IMR-90 (cell line): ENCODE measurements around the gene TAGLN. TPM values are rescaled to one million over a fixed set of nuclear protein-coding genes. Genes with fewer than 3 reads are reported as not detected.
"Not testable (repeated sequence)": the region's sequence is repeated elsewhere in the genome, so short reads cannot be mapped to it uniquely, and the experiment has no call there.

ENCODE experiments used
- ATAC-seq: fragments of 200-7000 bp; cut with Tn5 transposase; 2 replicates; pipeline ENCODE4 v1.9.1; 2020; ENCODE audit warnings: low read depth, mild to moderate bottlenecking, moderate library complexity
- BruUV-seq: library from RNA; stranded (reverse); fragments of 400-500 nt; replicated peaks from 2 replicates; lab custom pipeline; 2021; lab: Mats Ljungman, UMichigan
- CTCF ChIA-PET: fragments of 300-600 bp; formaldehyde crosslinking; extraction: SDS; loops from one replicate; lab custom pipeline; 2021; ENCODE audit warnings: antibody characterized with exemption; lab: Yijun Ruan, JAX
- POLR2A ChIA-PET: fragments of 300-600 bp; sonication (Branson Sonifier 250); formaldehyde crosslinking; loops from one replicate; lab custom pipeline; 2022; ENCODE audit warnings: antibody characterized with exemption; ENCODE audit not compliant: unreplicated experiment; lab: Charles Lee
- DNase-seq: peaks from one replicate; pipeline ENCODE4 v3.0.0; 2013
- H2AFZ ChIP-seq: replicated peaks from 2 replicates; pipeline ENCODE3; 2013; ENCODE audit warnings: low read length, mild to moderate bottlenecking; ENCODE audit not compliant: poor library complexity
- H2AK5ac ChIP-seq: 2 replicates; pipeline ENCODE4 v1.6.1; 2013; ENCODE audit warnings: low read depth, low read length, inconsistent platforms
- H2AK9ac ChIP-seq: replicated peaks from 2 replicates; pipeline ENCODE3; 2013; ENCODE audit warnings: mild to moderate bottlenecking, low read depth, low read length, moderate library complexity; ENCODE audit not compliant: poor library complexity
- H2BK120ac ChIP-seq: 2 replicates; pipeline ENCODE4 v1.6.1; 2013; ENCODE audit warnings: low read depth, low read length, inconsistent platforms
- H2BK15ac ChIP-seq: 3 replicates; pipeline ENCODE4 v1.6.1; 2013; ENCODE audit warnings: low read depth, low read length, inconsistent platforms
- H2BK20ac ChIP-seq: 2 replicates; pipeline ENCODE4 v1.6.1; 2013; ENCODE audit warnings: low read depth, mild to moderate bottlenecking, inconsistent platforms, low read length, moderate library complexity
- H2BK5ac ChIP-seq: 2 replicates; pipeline ENCODE4 v1.6.1; 2013; ENCODE audit warnings: mild to moderate bottlenecking, low read depth, low read length, inconsistent platforms; ENCODE audit not compliant: poor library complexity, severe bottlenecking
- H3K14ac ChIP-seq: replicated peaks from 2 replicates; pipeline ENCODE4 v1.6.1; 2013; ENCODE audit warnings: low read depth, low read length, inconsistent platforms
- H3K18ac ChIP-seq: 2 replicates; pipeline ENCODE4 v1.6.1; 2013; ENCODE audit warnings: low read depth, low read length, control low read depth
- H3K23ac ChIP-seq: 2 replicates; pipeline ENCODE4 v1.6.1; 2013; ENCODE audit warnings: low read depth, low read length, inconsistent platforms
- H3K27ac ChIP-seq: 2 replicates; pipeline ENCODE4 v1.5.1; 2013; ENCODE audit warnings: mild to moderate bottlenecking, control low read depth, low read length; ENCODE audit not compliant: insufficient read depth
- H3K27me3 ChIP-seq: 2 replicates; pipeline ENCODE4 v1.6.1; 2013; ENCODE audit warnings: low read length; ENCODE audit not compliant: control insufficient read depth, insufficient read depth
- H3K36me3 ChIP-seq: 2 replicates; pipeline ENCODE4 v1.6.1; 2013; ENCODE audit warnings: low read length, mixed read lengths; ENCODE audit not compliant: control insufficient read depth, insufficient read depth
- H3K4ac ChIP-seq: 2 replicates; pipeline ENCODE4 v1.6.1; 2013; ENCODE audit warnings: low read depth, low read length, inconsistent platforms
- H3K4me1 ChIP-seq: 2 replicates; pipeline ENCODE4 v1.6.1; 2013; ENCODE audit warnings: low read length, mixed read lengths; ENCODE audit not compliant: control insufficient read depth, insufficient read depth
- H3K4me2 ChIP-seq: 2 replicates; pipeline ENCODE4 v1.6.1; 2013; ENCODE audit warnings: low read depth, mild to moderate bottlenecking, control low read depth, low read length, moderate library complexity
- H3K4me3 ChIP-seq: 2 replicates; pipeline ENCODE4 v1.5.1; 2013; ENCODE audit warnings: low read depth, mild to moderate bottlenecking, control low read depth, low read length, moderate library complexity; ENCODE audit not compliant: insufficient read depth
- H3K56ac ChIP-seq: 2 replicates; pipeline ENCODE4 v1.6.1; 2013; ENCODE audit warnings: low read length, inconsistent platforms; ENCODE audit not compliant: insufficient read depth; ENCODE audit errors: extremely low read depth
- H3K79me1 ChIP-seq, 2 experiments: 2 replicates each; pipeline ENCODE4 v1.6.1; 2013; ENCODE audit warnings: low read length in 2 of 2, inconsistent platforms in 1 of 2, low read depth in 1 of 2
- H3K9ac ChIP-seq: 2 replicates; pipeline ENCODE4 v1.6.1; 2013; ENCODE audit warnings: low read depth, low read length, control low read depth
- H3K9me1 ChIP-seq: 2 replicates; pipeline ENCODE4 v1.6.1; 2013; ENCODE audit warnings: low read length, inconsistent platforms; ENCODE audit not compliant: insufficient read depth
- H3K9me3 ChIP-seq: 2 replicates; pipeline ENCODE4 v1.6.1; 2013; ENCODE audit warnings: low read length; ENCODE audit not compliant: control insufficient read depth, insufficient read depth
- H4K20me1 ChIP-seq: 2 replicates; pipeline ENCODE4 v1.6.1; 2013; ENCODE audit warnings: low read length, inconsistent platforms; ENCODE audit not compliant: insufficient read depth
- H4K5ac ChIP-seq: 2 replicates; pipeline ENCODE4 v1.6.1; 2013; ENCODE audit warnings: mild to moderate bottlenecking, low read depth, low read length, control low read depth
- H4K8ac ChIP-seq, 2 experiments: 2 replicates each; pipeline ENCODE4 v1.6.1; 2013; ENCODE audit warnings: low read depth in 2 of 2, low read length in 2 of 2, control low read depth in 1 of 2, inconsistent platforms in 1 of 2
- H4K91ac ChIP-seq: 2 replicates; pipeline ENCODE4 v1.6.1; 2013; ENCODE audit warnings: low read depth, low read length, inconsistent platforms; ENCODE audit not compliant: insufficient read depth
- WGBS, 2 experiments: methylation state at CpG; one replicate each; pipeline versions ENCODE4 v1.1.5 to v1.1.7; 2013; ENCODE audit warnings: missing lambda C conversion rate in 2 of 2; ENCODE audit not compliant: insufficient read length in 1 of 2; ENCODE audit errors: extremely low coverage in 2 of 2; 5-methylcytosine and 5-hydroxymethylcytosine counted together
- dilution Hi-C: fragments of 300-500 bp; cut with HindIII; formaldehyde crosslinking; loops from one replicate; pipeline ENCODE4 v1.14.3; 2018; ENCODE audit warnings: low sequenced_read_pairs; ENCODE audit not compliant: unreplicated experiment
- in situ Hi-C: fragments of 300-500 bp; cut with MboI; formaldehyde crosslinking; loops from 3 replicates; pipeline ENCODE4 v1.14.3; 2019; ENCODE audit warnings: low sequenced_read_pairs, inconsistent platforms, mixed read lengths
- intact Hi-C: fragments of 100-400 bp; cut with micrococcal nuclease; formaldehyde crosslinking; loops from 2 replicates; pipeline ENCODE4 v1.10.0; 2022
- polyA plus RNA-seq, 3 experiments: library from polyadenylated mRNA; depleted of rRNA; stranded (reverse); fragments of >200 nt; gene quantifications; 2 replicates each; pipeline ENCODE4 v1.2.3, GENCODE V29; 2012; ENCODE audit warnings: low replicate concordance in 1 of 3
- total RNA-seq: library from RNA; depleted of rRNA; stranded (reverse); fragments of >200 nt; gene quantifications from 2 replicates; pipeline ENCODE4 v1.2.3, GENCODE V29; 2012

The TAGLN gene
- total and polyA plus RNA-seq, 2 of the 4 experiments (the other 2 are of a cell fraction), result 2,558 to 3,760 TPM

GRCh38 chr11:117206859-117207258, 7.7 kb downstream of the TAGLN start:
- ATAC-seq, result peak; percentile 6; the same call in 1 of the 2 replicates
- CTCF ChIA-PET, H3K18ac ChIP-seq, H2BK15ac ChIP-seq, H3K23ac ChIP-seq, H2BK120ac ChIP-seq, H3K4ac ChIP-seq, H2AK5ac ChIP-seq, H4K8ac ChIP-seq, in situ Hi-C loops, DNase-seq, H3K27ac ChIP-seq, H3K56ac ChIP-seq, intact Hi-C loops, H3K14ac ChIP-seq, H3K4me2 ChIP-seq, POLR2A ChIA-PET, H2AK9ac ChIP-seq, H4K5ac ChIP-seq, H3K27me3 ChIP-seq, H4K91ac ChIP-seq, H2BK20ac ChIP-seq, H2AFZ ChIP-seq, H3K4me3 ChIP-seq, H3K9me3 ChIP-seq, H2BK5ac ChIP-seq, H3K9ac ChIP-seq, dilution Hi-C loops, BruUV-seq: not testable (repeated sequence)
- Histone ChIP-seq H3K36me3 (peaks cover 38% of the 10 kb centered on the region), H4K20me1 (peaks cover 36% of the 10 kb centered on the region), H3K79me1 (peaks cover 20 to 37% of the 10 kb centered on the region in 2 experiments), H3K9me1 (peaks cover 19% of the 10 kb centered on the region), H3K4me1 (peaks cover 25% of the 10 kb centered on the region)
- no CpG with 5 or more reads among the region's 11 CpGs for WGBS, 2 experiments

GRCh38 chr11:117207481-117207880, 8.3 kb downstream of the TAGLN start:
- Histone ChIP-seq H3K79me1 (peaks cover 20 to 31% of the 10 kb centered on the region in 2 experiments), H3K4me1 (peaks cover 20% of the 10 kb centered on the region), H3K36me3 (peaks cover 32% of the 10 kb centered on the region), H4K20me1 (peaks cover 29% of the 10 kb centered on the region), H3K9me1 (peaks cover 14% of the 10 kb centered on the region)
- POLR2A ChIA-PET, BruUV-seq, H3K4me2 ChIP-seq, H4K5ac ChIP-seq, H2BK15ac ChIP-seq, H2AK5ac ChIP-seq, CTCF ChIA-PET, ATAC-seq, H2BK20ac ChIP-seq, H2AFZ ChIP-seq, in situ Hi-C loops, dilution Hi-C loops, H2AK9ac ChIP-seq, H3K4me3 ChIP-seq, H3K27me3 ChIP-seq, H3K56ac ChIP-seq, DNase-seq, H2BK5ac ChIP-seq, H3K4ac ChIP-seq, H3K27ac ChIP-seq, H3K23ac ChIP-seq, H4K91ac ChIP-seq, H3K9ac ChIP-seq, H3K9me3 ChIP-seq, H4K8ac ChIP-seq, intact Hi-C loops, H3K14ac ChIP-seq, H3K18ac ChIP-seq, H2BK120ac ChIP-seq: not testable (repeated sequence)
- no CpG with 5 or more reads among the region's 5 CpGs for WGBS, 2 experiments
